IgD-negative memory B cell (primary cell): ENCODE measurements around the gene LYRM7. TPM values are rescaled to one million over a fixed set of nuclear protein-coding genes. Genes with fewer than 3 reads are reported as not detected.
A peak's percentile ranks its signal among the peaks of the same experiment; 100 is the strongest.
"Not testable (repeated sequence)": the region's sequence is repeated elsewhere in the genome, so short reads cannot be mapped to it uniquely, and the experiment has no call there.

ENCODE experiments used
- H3K27ac Mint-ChIP-seq, 3 donors: one replicate each; pipeline ENCODE4 v1.8.0; 2020 to 2022; ENCODE audit warnings: mild to moderate bottlenecking in 3 of 3, mixed read lengths in 3 of 3, moderate library complexity in 1 of 3
- H3K27me3 Mint-ChIP-seq: one replicate; pipeline ENCODE4 v1.8.0; 2021; ENCODE audit warnings: mixed read lengths
- H3K36me3 Mint-ChIP-seq: one replicate; pipeline ENCODE4 v1.8.0; 2020; ENCODE audit warnings: mild to moderate bottlenecking, mixed read lengths
- H3K4me1 Mint-ChIP-seq, 3 donors: one replicate each; pipeline ENCODE4 v1.8.0; 2020 to 2022; ENCODE audit warnings: mixed read lengths in 3 of 3, mild to moderate bottlenecking in 1 of 3
- H3K4me3 Mint-ChIP-seq, 4 donors: one replicate each; pipeline ENCODE4 v1.8.0; 2020 to 2022; ENCODE audit warnings: mild to moderate bottlenecking in 4 of 4, mixed read lengths in 4 of 4, moderate library complexity in 3 of 4
- H3K9me3 Mint-ChIP-seq, 3 donors: one replicate each; pipeline ENCODE4 v1.8.0; 2020 to 2021; ENCODE audit warnings: mixed read lengths in 3 of 3, mild to moderate bottlenecking in 1 of 3
- polyA plus RNA-seq: library from polyadenylated mRNA; unstranded; fragments of 300-500 nt; fragmentation: Illumina TruSeq; gene quantifications from one replicate; pipeline ENCODE4 v1.2.3, GENCODE V29; 2021

Gene LYRM7
- polyA plus RNA-seq, result 11.3 TPM

- H3K4me1 Mint-ChIP-seq, result peaks cover 25 to 33% (median 26%) of the 10 kb centered on the region in 3 donors
These were observed at the start of gene LYRM7 for GRCh38 chr5:131170540-131171275. LYRM7 (plus strand) TSS chr5:131170944; CDS start chr5:131171021, 77 bp downstream.

GRCh38 chr5:131127244-131127643 lies 43.5 kb upstream of the LYRM7 start:
- not testable (repeated sequence) for H3K36me3 Mint-ChIP-seq, H3K27ac Mint-ChIP-seq, H3K4me3 Mint-ChIP-seq, H3K4me1 Mint-ChIP-seq
- peaks cover 0 to 21% (median 11%) of the 10 kb centered on the region in 3 donors for H3K9me3 Mint-ChIP-seq
- H3K27me3 Mint-ChIP-seq, result peaks cover 10% of the 10 kb centered on the region

More at GRCh38 chr5:131170540-131171275, at the start of gene LYRM7:
- Mint-ChIP-seq H3K27ac (peak within 1 kb of the TSS; percentile 67 to 98 (median 97)), H3K4me3 (peak within 1 kb of the TSS; percentile 90 to 99 (median 97)), H3K27me3 (no peaks in the 10 kb centered on the region), H3K9me3 (no peaks in the 10 kb centered on the region), H3K36me3 (no peaks in the 10 kb centered on the region)

GRCh38 chr5:131129306-131129705 lies 41.4 kb upstream of the LYRM7 start:
- Mint-ChIP-seq H3K9me3 (peaks cover 0 to 19% (median 7%) of the 10 kb centered on the region in 3 donors), H3K27me3 (peaks cover 5% of the 10 kb centered on the region), H3K4me3 (no peak overlapping the region), H3K4me1 (no peaks in the 10 kb centered on the region), H3K36me3 (no peaks in the 10 kb centered on the region), H3K27ac (no peak overlapping the region)

- H3K4me3 Mint-ChIP-seq, H3K27ac Mint-ChIP-seq, H3K27me3 Mint-ChIP-seq, H3K4me1 Mint-ChIP-seq, H3K36me3 Mint-ChIP-seq, H3K9me3 Mint-ChIP-seq: not testable (repeated sequence)
These were observed 37.7 kb upstream of the LYRM7 start for GRCh38 chr5:131133091-131133490.

- H3K27ac Mint-ChIP-seq, H3K9me3 Mint-ChIP-seq, H3K27me3 Mint-ChIP-seq, H3K4me1 Mint-ChIP-seq, H3K4me3 Mint-ChIP-seq, H3K36me3 Mint-ChIP-seq: not testable (repeated sequence)
These were observed 32.3 kb upstream of the LYRM7 start for GRCh38 chr5:131138406-131138805.

GRCh38 chr5:131139321-131139720 lies 31.4 kb upstream of the LYRM7 start:
- Mint-ChIP-seq H3K27ac (no peak overlapping the region), H3K36me3 (peaks cover 1% of the 10 kb centered on the region), H3K4me3 (no peak overlapping the region), H3K4me1 (no peaks in the 10 kb centered on the region), H3K27me3 (peaks cover 2% of the 10 kb centered on the region), H3K9me3 (peaks cover 0 to 3% (median 0%) of the 10 kb centered on the region in 3 donors)

GRCh38 chr5:131142970-131143617 lies 27.6 kb upstream of the LYRM7 start:
- H3K27ac Mint-ChIP-seq, result no peak overlapping the region

GRCh38 chr5:131147258-131147657 lies 23.5 kb upstream of the LYRM7 start:
- Mint-ChIP-seq H3K9me3 (no peaks in the 10 kb centered on the region), H3K27ac (no peak overlapping the region), H3K36me3 (no peaks in the 10 kb centered on the region), H3K4me3 (no peak overlapping the region), H3K4me1 (no peaks in the 10 kb centered on the region), H3K27me3 (no peaks in the 10 kb centered on the region)

More at GRCh38 chr5:131142970-131143617, 27.6 kb upstream of the LYRM7 start:
- no peaks in the 10 kb centered on the region for H3K4me1 Mint-ChIP-seq
- no peaks in the 10 kb centered on the region for H3K27me3 Mint-ChIP-seq
- H3K36me3 Mint-ChIP-seq, result no peaks in the 10 kb centered on the region
- H3K4me3 Mint-ChIP-seq, result no peak overlapping the region
- H3K9me3 Mint-ChIP-seq, result no peaks in the 10 kb centered on the region

GRCh38 chr5:131148835-131149234 lies 21.9 kb upstream of the LYRM7 start:
- H3K9me3 Mint-ChIP-seq, result no peaks in the 10 kb centered on the region
- no peak overlapping the region for H3K4me3 Mint-ChIP-seq
- H3K4me1 Mint-ChIP-seq, result no peaks in the 10 kb centered on the region
- H3K27ac Mint-ChIP-seq, result no peak overlapping the region
- H3K36me3 Mint-ChIP-seq, result peaks cover 3% of the 10 kb centered on the region
- no peaks in the 10 kb centered on the region for H3K27me3 Mint-ChIP-seq

GRCh38 chr5:131150408-131150807 lies 20.3 kb upstream of the LYRM7 start:
- no peaks in the 10 kb centered on the region for H3K27me3 Mint-ChIP-seq
- H3K4me1 Mint-ChIP-seq, result peaks cover 0 to 1% (median 0%) of the 10 kb centered on the region in 3 donors
- H3K4me3 Mint-ChIP-seq, result peak overlapping the region in 1 of 4 donors; percentile 60
- no peaks in the 10 kb centered on the region for H3K9me3 Mint-ChIP-seq
- H3K27ac Mint-ChIP-seq, result no peak overlapping the region
- H3K36me3 Mint-ChIP-seq, result peaks cover 4% of the 10 kb centered on the region

- peaks cover 0 to 1% (median 0%) of the 10 kb centered on the region in 3 donors for H3K4me1 Mint-ChIP-seq
- peaks cover 4% of the 10 kb centered on the region for H3K36me3 Mint-ChIP-seq
- no peak overlapping the region for H3K27ac Mint-ChIP-seq
- no peaks in the 10 kb centered on the region for H3K9me3 Mint-ChIP-seq
- no peaks in the 10 kb centered on the region for H3K27me3 Mint-ChIP-seq
- no peak overlapping the region for H3K4me3 Mint-ChIP-seq
These were observed 19.5 kb upstream of the LYRM7 start for GRCh38 chr5:131151216-131151615.

- Mint-ChIP-seq H3K4me1 (peaks cover 0 to 11% (median 1%) of the 10 kb centered on the region in 3 donors), H3K4me3 (no peak overlapping the region), H3K36me3 (peaks cover 8% of the 10 kb centered on the region), H3K27me3 (no peaks in the 10 kb centered on the region), H3K9me3 (no peaks in the 10 kb centered on the region), H3K27ac (peak overlapping the region in 1 of 3 donors; percentile 62)
These were observed 14.4 kb upstream of the LYRM7 start for GRCh38 chr5:131156385-131156784.

- Mint-ChIP-seq H3K27me3 (no peaks in the 10 kb centered on the region), H3K36me3 (peaks cover 8% of the 10 kb centered on the region), H3K9me3 (no peaks in the 10 kb centered on the region), H3K4me3 (no peak overlapping the region), H3K4me1 (peaks cover 0 to 13% (median 1%) of the 10 kb centered on the region in 3 donors), H3K27ac (peak overlapping the region in 1 of 3 donors; percentile 31)
These were observed 13.8 kb upstream of the LYRM7 start for GRCh38 chr5:131156957-131157356.

- no peaks in the 10 kb centered on the region for H3K27me3 Mint-ChIP-seq
- no peaks in the 10 kb centered on the region for H3K9me3 Mint-ChIP-seq
- peaks cover 14 to 25% (median 15%) of the 10 kb centered on the region in 3 donors for H3K4me1 Mint-ChIP-seq
- peak overlapping the region in 1 of 4 donors; percentile 56 for H3K4me3 Mint-ChIP-seq
- H3K36me3 Mint-ChIP-seq, result peaks cover 11% of the 10 kb centered on the region
- no peak overlapping the region for H3K27ac Mint-ChIP-seq
These were observed 10.6 kb upstream of the LYRM7 start for GRCh38 chr5:131160134-131160533.

GRCh38 chr5:131163276-131164119 lies 7.2 kb upstream of the LYRM7 start:
- Mint-ChIP-seq H3K27me3 (no peaks in the 10 kb centered on the region), H3K4me1 (peaks cover 17 to 30% (median 27%) of the 10 kb centered on the region in 3 donors), H3K36me3 (peaks cover 9% of the 10 kb centered on the region), H3K4me3 (peak overlapping the region; percentile 94 to 100 (median 96)), H3K9me3 (no peaks in the 10 kb centered on the region), H3K27ac (peak overlapping the region; percentile 88 to 97 (median 96))
